ENCODE data around the gene RSPO1. TPM values are rescaled to one million over a fixed set of nuclear protein-coding genes. Genes with fewer than 3 reads are reported as not detected.

The RSPO1 gene
- polyA plus RNA-seq, 1 experiment = 0.05 TPM

GRCh38 chr1:37574834-37575480 lies 59.7 kb downstream of the RSPO1 start:
- Histone ChIP-seq H3K4me3 (ENCODE audit: low read depth, low read length) (no peak overlapping the region), H3K27me3 (ENCODE audit: control insufficient read depth, insufficient read depth, low read length) (no peaks in the 10 kb centered on the region), H3K36me3 (ENCODE audit: control insufficient read depth, insufficient read depth, low read length) (peaks cover 15% of the 10 kb centered on the region)
- TF ChIP-seq, protein P1, sequence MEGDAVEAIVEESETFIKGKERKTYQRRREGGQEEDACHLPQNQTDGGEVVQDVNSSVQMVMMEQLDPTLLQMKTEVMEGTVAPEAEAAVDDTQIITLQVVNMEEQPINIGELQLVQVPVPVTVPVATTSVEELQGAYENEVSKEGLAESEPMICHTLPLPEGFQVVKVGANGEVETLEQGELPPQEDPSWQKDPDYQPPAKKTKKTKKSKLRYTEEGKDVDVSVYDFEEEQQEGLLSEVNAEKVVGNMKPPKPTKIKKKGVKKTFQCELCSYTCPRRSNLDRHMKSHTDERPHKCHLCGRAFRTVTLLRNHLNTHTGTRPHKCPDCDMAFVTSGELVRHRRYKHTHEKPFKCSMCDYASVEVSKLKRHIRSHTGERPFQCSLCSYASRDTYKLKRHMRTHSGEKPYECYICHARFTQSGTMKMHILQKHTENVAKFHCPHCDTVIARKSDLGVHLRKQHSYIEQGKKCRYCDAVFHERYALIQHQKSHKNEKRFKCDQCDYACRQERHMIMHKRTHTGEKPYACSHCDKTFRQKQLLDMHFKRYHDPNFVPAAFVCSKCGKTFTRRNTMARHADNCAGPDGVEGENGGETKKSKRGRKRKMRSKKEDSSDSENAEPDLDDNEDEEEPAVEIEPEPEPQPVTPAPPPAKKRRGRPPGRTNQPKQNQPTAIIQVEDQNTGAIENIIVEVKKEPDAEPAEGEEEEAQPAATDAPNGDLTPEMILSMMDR (IDR thresholded peaks at IDR 0.05; ENCODE audit: insufficient read depth, low read depth, low read length) = no peak
- ChIA-PET POLR2A (no interaction called here), CTCF (interaction anchor here (1.0 to 1.1 kb wide), 2 partner anchors 88 to 107 kb away, joined by 4 read pairs; no protein-coding TSS in a partner anchor)
- peak; percentile 70 for DNase-seq (ENCODE audit: low read depth)

DNA sequence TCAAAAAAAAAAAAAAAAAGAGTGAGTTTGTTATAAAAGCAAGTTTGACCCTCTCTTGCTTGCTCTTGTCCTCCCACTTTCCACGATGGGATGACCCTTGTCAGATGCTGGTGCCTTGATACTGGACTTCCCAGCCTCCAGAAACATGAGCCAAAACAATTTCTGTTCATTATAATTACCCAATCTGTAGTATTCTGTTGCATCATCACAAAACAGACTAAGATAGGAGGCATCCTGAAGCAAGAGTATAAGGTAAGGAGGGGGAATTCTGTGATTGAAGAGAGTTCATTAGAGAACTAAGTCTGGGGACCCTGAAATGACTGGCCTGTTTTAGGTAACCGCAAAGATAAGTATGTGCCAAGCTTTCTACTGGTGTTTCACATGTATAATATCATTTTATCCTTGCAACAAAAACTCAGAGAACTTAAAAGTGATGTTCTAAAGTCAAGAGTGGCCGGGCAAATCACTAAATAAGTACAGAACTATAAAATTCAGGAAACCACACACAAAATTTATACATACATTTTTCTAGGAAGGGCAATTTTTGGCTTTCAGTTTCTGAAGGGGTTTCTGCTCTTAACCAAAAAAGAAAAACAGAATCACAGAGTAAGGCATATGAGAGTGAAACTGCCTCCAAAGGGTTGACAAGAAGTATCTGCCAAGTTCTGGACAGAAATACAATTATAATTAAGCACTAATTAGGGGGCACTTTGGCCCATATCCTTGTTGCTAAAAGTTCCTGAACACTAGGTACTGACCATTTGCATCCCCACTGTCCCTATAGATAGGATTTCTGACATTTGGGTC lies 64.0 kb downstream of the RSPO1 start:
- Histone ChIP-seq H3K36me3 (ENCODE audit: control insufficient read depth, insufficient read depth, low read length) (peaks cover 29% of the 10 kb centered on the region), H3K27me3 (ENCODE audit: control insufficient read depth, insufficient read depth, low read length) (no peaks in the 10 kb centered on the region), H3K4me3 (ENCODE audit: low read depth, low read length) (no peak overlapping the region)
- CTCF ChIA-PET = no interaction called here
- POLR2A ChIA-PET = no interaction called here
- DNase-seq (ENCODE audit: low read depth) = no peak
- TF ChIP-seq, protein P1 (IDR thresholded peaks at IDR 0.05; ENCODE audit: insufficient read depth, low read depth, low read length) = no peak

DNA sequence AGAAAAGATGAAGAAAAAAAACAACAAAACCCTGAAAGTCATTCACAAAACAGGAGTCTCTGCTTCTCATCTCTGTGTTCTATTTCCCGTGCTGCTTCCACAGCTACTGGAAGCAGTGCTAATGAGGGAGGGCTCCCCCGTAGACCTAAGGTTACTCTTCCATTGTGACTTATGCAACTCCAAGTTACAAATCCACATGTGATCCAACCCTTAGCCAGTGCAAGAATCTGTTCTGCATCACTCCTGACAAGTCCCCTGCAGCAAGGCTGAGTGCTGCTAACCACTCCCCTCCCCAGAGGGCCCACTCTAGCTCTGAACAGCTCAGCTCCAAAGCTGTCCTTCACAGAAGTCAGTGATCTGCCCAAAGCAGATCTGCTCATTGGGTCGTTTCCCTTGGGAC lies 67.7 kb downstream of the RSPO1 start:
- DNase-seq (ENCODE audit: low read depth) = no peak
- no peaks in the 10 kb centered on the region for H3K27me3 ChIP-seq (ENCODE audit: control insufficient read depth, insufficient read depth, low read length)
- peaks cover 23% of the 10 kb centered on the region for H3K36me3 ChIP-seq (ENCODE audit: control insufficient read depth, insufficient read depth, low read length)
- H3K4me3 ChIP-seq (ENCODE audit: low read depth, low read length) = no peak overlapping the region
- TF ChIP-seq, protein P1 (IDR thresholded peaks at IDR 0.05; ENCODE audit: insufficient read depth, low read depth, low read length) = no peak
- CTCF ChIA-PET = no interaction called here
- POLR2A ChIA-PET = no interaction called here

DNA sequence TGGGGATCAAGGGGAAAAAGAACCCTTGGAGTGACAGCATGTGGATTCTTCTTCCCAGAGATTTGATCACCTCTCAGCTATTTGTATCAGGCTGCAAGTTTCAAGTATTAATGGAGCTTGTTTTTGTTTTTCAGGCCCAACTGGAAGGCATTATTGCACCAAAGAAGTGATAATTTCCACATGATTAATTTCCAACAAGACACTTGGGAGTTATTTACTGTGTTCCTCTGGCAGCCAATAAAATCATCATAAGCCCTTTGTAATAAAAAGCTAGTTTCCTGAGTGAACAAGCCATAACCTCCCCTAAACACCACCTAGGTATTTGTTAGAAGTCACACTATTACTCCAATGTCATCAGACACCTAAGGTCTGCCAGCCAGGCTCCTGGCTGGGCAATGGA lies 69.8 kb downstream of the RSPO1 start:
- POLR2A ChIA-PET = no interaction called here
- CTCF ChIA-PET = interaction anchor here (1.7 kb wide), 1 partner anchor 117 kb away, joined by 4 read pairs; no protein-coding TSS in a partner anchor
- TF ChIP-seq, protein P1 (IDR thresholded peaks at IDR 0.05; ENCODE audit: insufficient read depth, low read depth, low read length) = no peak

GRCh38 chr1:37562984-37563383 lies 71.7 kb downstream of the RSPO1 start:
- CTCF ChIA-PET = no interaction called here
- POLR2A ChIA-PET = no interaction called here

More for the DNA sequence above, 69.8 kb downstream of the RSPO1 start:
- Histone ChIP-seq H3K4me3 (ENCODE audit: low read depth, low read length) (no peak overlapping the region), H3K36me3 (ENCODE audit: control insufficient read depth, insufficient read depth, low read length) (peaks cover 20% of the 10 kb centered on the region), H3K27me3 (ENCODE audit: control insufficient read depth, insufficient read depth, low read length) (no peaks in the 10 kb centered on the region)
- DNase-seq (ENCODE audit: low read depth) = no peak

More at GRCh38 chr1:37562984-37563383, 71.7 kb downstream of the RSPO1 start:
- H3K27me3 ChIP-seq (ENCODE audit: control insufficient read depth, insufficient read depth, low read length) = no peaks in the 10 kb centered on the region
- no peak for DNase-seq (ENCODE audit: low read depth)
- peaks cover 17% of the 10 kb centered on the region for H3K36me3 ChIP-seq (ENCODE audit: control insufficient read depth, insufficient read depth, low read length)
- H3K4me3 ChIP-seq (ENCODE audit: low read depth, low read length) = no peak overlapping the region
- TF ChIP-seq, protein P1 (IDR thresholded peaks at IDR 0.05; ENCODE audit: insufficient read depth, low read depth, low read length) = no peak

Measured in BJ (cell line).